ENCODE measurements around the gene DNAH2. TPM values are rescaled to one million over a fixed set of nuclear protein-coding genes. Genes with fewer than 3 reads are reported as not detected.
A peak's percentile ranks its signal among the peaks of the same experiment; 100 is the strongest.

The DNAH2 gene
- total and polyA plus RNA-seq, 2 of the 13 experiments (the other 11 are each of a cell fraction or from before 2014, with no cell fraction given), result not detected

DNA sequence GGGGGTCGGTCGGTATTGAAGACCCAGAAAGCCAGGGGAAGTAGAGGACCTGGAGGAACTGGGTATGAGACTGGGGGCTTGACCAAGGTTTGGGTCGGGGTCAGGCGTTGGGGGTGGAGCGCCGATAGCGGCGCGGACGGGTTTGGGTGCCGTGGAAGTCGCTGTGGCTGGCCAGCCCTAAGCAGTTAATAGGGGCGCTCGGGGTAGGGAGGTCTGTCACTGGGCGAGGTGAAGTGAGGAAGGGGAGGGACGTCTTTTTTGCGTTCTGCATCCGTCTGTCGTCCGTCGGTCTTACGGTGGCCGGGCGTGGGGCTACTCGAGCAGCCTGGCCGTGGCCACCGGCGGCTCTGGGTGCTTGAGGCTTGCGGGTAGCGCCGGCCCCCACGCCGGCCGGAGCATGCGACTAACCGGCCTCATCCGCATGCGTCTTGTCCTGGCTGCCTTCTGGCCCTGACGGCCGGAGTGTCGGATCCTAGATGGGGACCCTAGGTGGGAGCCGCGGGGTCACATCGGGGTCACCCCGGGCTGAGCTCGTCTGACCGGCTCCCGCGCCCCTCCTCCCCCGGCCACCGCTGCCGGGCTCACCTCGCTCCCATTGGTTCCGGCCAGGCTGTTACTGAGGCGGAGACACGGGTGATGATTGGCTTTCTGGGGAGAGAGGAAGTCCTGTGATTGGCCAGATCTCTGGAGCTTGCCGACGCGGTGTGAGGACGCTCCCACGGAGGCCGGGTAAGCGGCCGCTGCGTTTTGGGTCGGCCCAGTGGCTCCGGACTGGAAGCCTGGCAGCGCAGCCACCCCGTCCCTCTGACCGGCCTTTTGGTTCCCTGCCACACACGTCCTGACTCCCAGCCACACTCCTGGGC, 127.0 kb downstream of the DNAH2 start (continued):
- TF ChIP-seq ZNF460 (CRISPR knock-in tag; IDR thresholded peaks at IDR 0.05; ENCODE audit: borderline replicate concordance) (no peak), POLR2A (IDR thresholded peaks at IDR 0.05; ENCODE audit: insufficient read depth in 1 of 2, low read depth in 2 of 2, low read length in 2 of 2) (peak; percentile 37 to 63; a peak in 3 of 4 replicates), ZNF343 (CRISPR knock-in tag; IDR thresholded peaks at IDR 0.05) (no peak), TEAD3 (CRISPR knock-in tag; optimal IDR thresholded peaks at IDR 0.05; ENCODE audit: borderline replicate concordance) (peak; percentile 15), ZNF772 (CRISPR knock-in tag; IDR thresholded peaks at IDR 0.05) (no peak), ZFP91 (CRISPR knock-in tag; IDR thresholded peaks at IDR 0.05; ENCODE audit: borderline replicate concordance) (no peak), SNRNP70 (IDR thresholded peaks at IDR 0.05; ENCODE audit: low read depth, low read length) (no peak), PHF8 (CRISPR knock-in tag; IDR thresholded peaks at IDR 0.05) (0 out of 2 replicates have a peak, but pooled peaks have one; percentile 45), MTF2 (CRISPR knock-in tag; IDR thresholded peaks at IDR 0.05; ENCODE audit: borderline replicate concordance) (no peak), ZNF713 (CRISPR knock-in tag; IDR thresholded peaks at IDR 0.05) (no peak), CEBPB (IDR thresholded peaks at IDR 0.05; ENCODE audit: borderline replicate concordance, low read depth, low read length) (no peak), PBX2 (CRISPR knock-in tag; IDR thresholded peaks at IDR 0.05) (no peak), ZNF367 (CRISPR knock-in tag; IDR thresholded peaks at IDR 0.05; ENCODE audit: borderline replicate concordance) (no peak), ZFYVE20 (CRISPR knock-in tag; IDR thresholded peaks at IDR 0.05; ENCODE audit: borderline replicate concordance, low read depth) (no peak), ZNF607 (CRISPR knock-in tag; IDR thresholded peaks at IDR 0.05; ENCODE audit: borderline replicate concordance) (peak; percentile 39; the same call in 1 of the 2 replicates), ZNF17 (CRISPR knock-in tag; IDR thresholded peaks at IDR 0.05) (no peak), ZNF546 (CRISPR knock-in tag; conservative IDR thresholded peaks at IDR 0.05) (no peak), HMG20A (CRISPR knock-in tag; IDR thresholded peaks at IDR 0.05; ENCODE audit: borderline replicate concordance) (no peak), ZFP36 (IDR thresholded peaks at IDR 0.05; ENCODE audit: borderline replicate concordance, low read depth, low read length, partially characterized antibody) (no peak), ZKSCAN1 (IDR thresholded peaks at IDR 0.05; ENCODE audit: low read length) (no peak), FOXC1 (CRISPR knock-in tag; IDR thresholded peaks at IDR 0.05; ENCODE audit: borderline replicate concordance) (no peak), NFE2 (CRISPR knock-in tag; IDR thresholded peaks at IDR 0.05) (no peak), ZNF251 (CRISPR knock-in tag; IDR thresholded peaks at IDR 0.05) (no peak)
- TF ChIP-seq, protein P1, sequence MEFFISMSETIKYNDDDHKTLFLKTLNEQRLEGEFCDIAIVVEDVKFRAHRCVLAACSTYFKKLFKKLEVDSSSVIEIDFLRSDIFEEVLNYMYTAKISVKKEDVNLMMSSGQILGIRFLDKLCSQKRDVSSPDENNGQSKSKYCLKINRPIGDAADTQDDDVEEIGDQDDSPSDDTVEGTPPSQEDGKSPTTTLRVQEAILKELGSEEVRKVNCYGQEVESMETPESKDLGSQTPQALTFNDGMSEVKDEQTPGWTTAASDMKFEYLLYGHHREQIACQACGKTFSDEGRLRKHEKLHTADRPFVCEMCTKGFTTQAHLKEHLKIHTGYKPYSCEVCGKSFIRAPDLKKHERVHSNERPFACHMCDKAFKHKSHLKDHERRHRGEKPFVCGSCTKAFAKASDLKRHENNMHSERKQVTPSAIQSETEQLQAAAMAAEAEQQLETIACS (CRISPR knock-in tag; IDR thresholded peaks at IDR 0.05), result no peak
- TF ChIP-seq, protein P2, sequence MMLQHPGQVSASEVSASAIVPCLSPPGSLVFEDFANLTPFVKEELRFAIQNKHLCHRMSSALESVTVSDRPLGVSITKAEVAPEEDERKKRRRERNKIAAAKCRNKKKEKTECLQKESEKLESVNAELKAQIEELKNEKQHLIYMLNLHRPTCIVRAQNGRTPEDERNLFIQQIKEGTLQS (CRISPR knock-in tag; IDR thresholded peaks at IDR 0.05), result no peak
- TF ChIP-seq, protein P3, sequence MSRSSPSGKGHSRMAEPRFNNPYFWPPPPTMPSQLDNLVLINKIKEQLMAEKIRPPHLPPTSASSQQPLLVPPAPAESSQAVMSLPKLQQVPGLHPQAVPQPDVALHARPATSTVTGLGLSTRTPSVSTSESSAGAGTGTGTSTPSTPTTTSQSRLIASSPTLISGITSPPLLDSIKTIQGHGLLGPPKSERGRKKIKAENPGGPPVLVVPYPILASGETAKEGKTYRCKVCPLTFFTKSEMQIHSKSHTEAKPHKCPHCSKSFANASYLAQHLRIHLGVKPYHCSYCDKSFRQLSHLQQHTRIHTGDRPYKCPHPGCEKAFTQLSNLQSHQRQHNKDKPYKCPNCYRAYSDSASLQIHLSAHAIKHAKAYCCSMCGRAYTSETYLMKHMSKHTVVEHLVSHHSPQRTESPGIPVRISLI (CRISPR knock-in tag; IDR thresholded peaks at IDR 0.05; ENCODE audit: borderline replicate concordance), result no peak
